NOMO-1 treated with dmso at 0.1 percent for 144 hours (cell line): Measurements from ENCODE around the gene SVBP.
A peak's percentile ranks its signal among the peaks of the same experiment; 100 is the strongest.

Experiments
- DNase-seq: peaks from one replicate; lab custom pipeline; 2025; ENCODE audit not compliant: unreplicated experiment; lab: John Stamatoyannopoulos, UW

SVBP gene

GRCh38 chr1:42806593-42806992 is 10.6 kb downstream of the SVBP start:
- DNase-seq = no peak

DNA sequence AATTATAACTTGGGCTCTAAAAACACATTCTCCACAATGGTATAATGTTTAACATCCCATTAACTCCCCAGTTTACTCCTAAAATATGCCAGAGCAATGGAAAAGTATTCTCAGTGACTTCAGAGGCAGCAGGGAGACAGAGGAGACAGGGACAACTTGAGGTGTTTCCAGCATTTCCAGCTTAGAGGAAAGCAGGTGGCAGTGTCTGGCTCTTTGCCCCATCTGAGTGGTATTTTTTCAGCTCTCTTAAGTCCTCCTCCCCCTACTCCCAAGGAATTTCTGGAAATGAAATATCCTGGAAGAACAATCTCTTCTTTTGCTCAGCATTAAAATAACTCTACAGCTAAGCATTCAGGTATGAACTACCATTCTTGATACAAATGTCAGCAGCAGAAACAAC is 11.0 kb downstream of the SVBP start:
- DNase-seq = no peak

- no peak for DNase-seq
These were observed 15.2 kb downstream of the SVBP start for GRCh38 chr1:42801832-42802473.

- no peak for DNase-seq
These were observed 19.2 kb downstream of the SVBP start for GRCh38 chr1:42797979-42798378.

- no peak for DNase-seq
These were observed 19.8 kb downstream of the SVBP start for GRCh38 chr1:42797414-42797813.

GRCh38 chr1:42793824-42794223 is 23.4 kb downstream of the SVBP start:
- no peak for DNase-seq

GRCh38 chr1:42788021-42788420 is 29.2 kb downstream of the SVBP start:
- no peak for DNase-seq

- DNase-seq = no peak
These were observed 31.1 kb downstream of the SVBP start for GRCh38 chr1:42786097-42786496.

- no peak for DNase-seq
These were observed 32.1 kb downstream of the SVBP start, which contains the start of gene TMEM269 for GRCh38 chr1:42784946-42785693. TSS of gene TMEM269 (plus strand) at chr1:42784991. CDS start at chr1:42789894, 4,903 bp downstream.

DNA sequence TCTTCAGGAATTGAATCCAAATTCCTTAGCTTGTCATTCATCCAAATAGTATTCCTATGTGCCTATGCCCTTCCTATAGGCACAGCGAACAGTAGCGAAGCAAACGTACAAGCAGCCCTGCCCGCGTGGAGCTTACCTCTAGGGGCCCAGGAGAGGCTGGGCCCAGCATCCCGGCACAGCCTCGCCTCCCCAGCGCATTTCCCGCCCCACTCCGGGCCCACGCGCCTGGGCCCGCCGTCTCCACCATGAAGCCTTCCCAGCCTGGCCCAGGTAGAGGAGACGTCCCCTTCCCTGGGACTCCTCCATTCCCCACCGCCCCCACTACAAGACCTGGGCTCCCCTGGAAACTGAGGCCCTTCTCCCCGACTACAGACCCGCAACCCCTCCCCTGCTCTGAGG is 32.7 kb downstream of the SVBP start:
- DNase-seq = no peak

DNA sequence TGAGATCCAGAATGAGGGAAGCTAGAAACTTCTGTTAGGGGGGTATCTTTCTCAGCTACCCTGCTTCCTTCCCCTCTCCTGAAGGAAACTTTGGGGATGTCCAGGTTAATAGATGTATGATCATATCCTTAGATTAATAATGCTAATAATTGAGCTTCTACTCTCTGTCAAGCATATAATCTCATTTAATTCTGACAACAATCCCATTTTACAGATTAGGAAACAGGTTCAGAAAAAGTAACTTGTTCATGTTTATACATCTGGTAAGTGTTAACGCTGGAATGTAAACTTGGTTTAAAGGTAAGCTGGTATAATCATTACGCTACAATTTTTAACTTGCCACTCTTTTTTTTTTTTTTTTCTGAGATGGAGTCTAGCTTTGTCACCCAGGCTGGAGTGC is 34.1 kb downstream of the SVBP start:
- DNase-seq = no peak

DNA sequence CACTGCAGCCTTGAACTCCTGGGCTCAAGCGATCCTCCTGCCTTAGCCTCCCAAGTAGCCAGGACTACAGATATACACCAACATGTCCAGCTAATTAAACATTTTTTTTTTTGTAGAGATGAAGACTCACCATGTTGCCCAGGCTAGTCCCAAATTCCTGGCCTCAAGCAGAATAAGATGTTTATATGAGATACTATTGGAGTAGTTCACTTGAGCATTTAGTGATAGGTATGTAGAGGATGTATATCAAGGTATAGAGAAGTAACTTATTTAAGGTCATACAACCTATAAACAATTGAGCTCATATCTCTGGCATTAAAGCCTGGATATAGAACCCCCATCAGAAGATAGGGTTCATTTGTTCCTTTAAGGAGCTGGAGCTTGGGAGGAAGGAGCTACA is 37.0 kb downstream of the SVBP start:
- DNase-seq = no peak

DNA sequence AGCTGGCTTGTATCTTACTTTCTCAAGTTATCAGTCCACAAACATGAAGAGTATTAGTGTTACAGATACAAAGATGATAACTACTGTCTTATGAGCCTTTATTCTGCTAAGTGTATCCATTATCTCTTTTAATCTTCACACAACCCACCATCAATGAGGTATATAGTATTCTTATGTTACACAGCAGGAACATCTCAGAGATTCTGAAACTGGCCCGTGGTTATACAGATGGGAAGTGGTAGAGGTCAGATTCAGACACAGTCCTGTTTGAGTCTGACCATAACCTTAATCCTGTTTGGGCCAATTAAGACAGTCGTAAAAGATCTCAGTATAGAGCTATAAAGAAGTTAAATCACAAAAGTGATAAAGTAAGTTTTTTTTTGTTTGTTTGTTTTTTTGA is 37.5 kb downstream of the SVBP start:
- DNase-seq = no peak

DNA sequence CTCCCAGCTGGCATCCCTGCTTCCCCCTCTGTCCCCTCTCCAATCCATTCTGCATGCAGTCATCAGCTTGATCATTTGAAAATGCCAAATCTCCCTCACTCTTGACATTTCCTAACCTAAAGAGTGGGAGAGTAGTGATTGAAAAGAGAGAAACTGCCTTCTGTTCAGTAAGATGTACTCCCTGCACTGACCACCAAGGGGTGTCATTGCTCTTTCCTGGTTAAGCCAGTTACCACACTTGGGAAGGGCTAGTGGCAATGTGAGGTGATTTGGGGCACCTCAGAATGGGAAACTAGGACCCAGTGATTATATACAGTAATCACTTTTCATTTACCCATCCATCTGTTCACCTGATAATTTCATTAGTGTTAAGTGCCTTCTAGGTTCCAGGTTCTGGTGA is 39.3 kb downstream of the SVBP start:
- no peak for DNase-seq

DNA sequence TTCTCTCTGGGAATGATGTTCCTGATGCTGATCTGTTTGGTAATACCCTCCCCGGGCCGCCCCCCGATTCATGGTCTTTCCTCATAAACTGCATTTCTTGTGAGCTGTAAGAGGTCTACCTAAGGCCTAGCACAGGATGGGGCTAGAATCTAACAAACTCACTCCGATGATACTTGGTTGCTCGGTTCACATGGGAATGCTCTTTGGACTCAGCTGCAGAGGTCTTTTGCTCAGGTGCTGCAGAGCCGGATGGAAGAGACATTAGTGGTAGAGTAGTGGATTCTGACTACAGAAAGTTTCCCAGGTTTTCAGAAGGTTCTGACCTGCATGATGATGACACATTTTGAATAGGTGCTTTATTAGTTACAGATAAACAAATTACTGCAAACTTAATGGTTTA is 40.7 kb downstream of the SVBP start:
- DNase-seq = no peak

GRCh38 chr1:42774928-42775526 is 42.2 kb downstream of the SVBP start:
- no peak for DNase-seq

DNA sequence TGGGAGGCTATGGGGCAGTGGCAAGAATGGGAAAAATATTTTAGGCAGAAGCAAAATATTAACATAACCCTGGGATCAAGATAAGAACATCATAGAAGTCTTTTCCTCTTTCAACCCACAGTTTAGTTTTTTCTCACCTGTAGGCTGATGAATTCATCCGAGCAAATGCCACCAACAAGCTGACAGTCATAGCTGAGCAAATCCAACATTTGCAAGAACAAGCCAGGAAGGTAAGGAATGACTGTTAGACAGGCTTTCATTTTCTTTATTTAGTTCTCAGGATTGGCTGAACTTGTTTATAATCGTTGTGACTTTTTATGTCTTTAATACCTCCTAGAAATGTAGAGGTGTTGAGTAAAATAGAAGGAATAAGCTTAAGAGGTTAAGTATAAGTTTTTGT is 43.8 kb downstream of the SVBP start:
- DNase-seq = no peak

- no peak for DNase-seq
These were observed 47.4 kb downstream of the SVBP start for GRCh38 chr1:42769811-42770210.

DNA sequence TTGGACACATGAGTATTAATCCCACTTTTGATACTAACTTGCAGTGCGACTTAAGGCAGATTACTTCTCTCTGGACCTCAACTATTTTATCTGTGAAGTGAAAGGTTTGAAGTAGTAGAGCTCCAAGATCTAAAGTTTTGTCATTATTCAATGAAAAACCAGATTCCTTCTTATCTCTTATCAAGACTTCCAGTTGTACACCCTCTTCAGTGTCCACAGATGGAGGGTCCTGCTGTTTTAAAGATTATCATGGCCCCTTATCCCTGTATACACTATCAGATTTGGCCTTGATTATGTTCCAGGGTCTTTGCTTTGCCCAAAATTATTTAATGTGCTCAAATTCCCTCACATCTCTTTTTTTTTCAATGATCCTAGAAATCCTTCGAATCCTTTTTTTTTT is 49.0 kb downstream of the SVBP start:
- no peak for DNase-seq

DNA sequence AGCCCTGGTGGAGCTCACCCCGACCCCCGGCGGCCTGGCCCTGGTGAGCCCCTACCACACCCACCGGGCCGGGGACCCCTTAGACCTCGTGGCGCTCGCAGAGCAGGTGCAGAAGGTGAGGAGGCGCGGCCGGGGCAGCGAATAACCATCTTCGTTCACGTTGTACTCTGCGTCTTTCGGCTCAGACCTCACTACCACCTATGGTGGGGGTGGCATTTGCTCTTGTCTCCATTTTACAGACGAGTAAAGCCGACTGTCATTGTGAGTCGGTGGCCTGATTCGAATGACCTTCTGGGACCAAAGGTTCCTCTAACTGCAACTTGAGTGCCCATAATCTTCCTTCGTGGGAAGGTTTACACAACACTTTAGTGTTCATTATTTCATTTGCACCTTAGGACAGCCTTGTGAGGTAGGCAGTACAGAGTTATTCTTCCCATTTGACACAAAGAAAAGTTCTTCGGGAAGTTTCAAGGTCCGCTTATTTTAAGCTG is 49.6 kb downstream of the SVBP start:
- DNase-seq = no peak

GRCh38 chr1:42766741-42767509 is 50.3 kb downstream of the SVBP start, which contains the start of the genes C1orf50 and P3H1:
TSS of gene C1orf50 (plus strand) at chr1:42767249. CDS start at chr1:42767312, 63 bp downstream.
TSS of gene P3H1 (minus strand) at chr1:42767028. CDS start at chr1:42766971, 57 bp downstream.
- peak; percentile 97 for DNase-seq
